ENCODE measurements around the gene DYNC2I2. TPM values are rescaled to one million over a fixed set of nuclear protein-coding genes. Genes with fewer than 3 reads are reported as not detected.

The DYNC2I2 gene
- total RNA-seq, 4 donors from 2014 or later = 71.9 to 103 (median 95.8) TPM

GRCh38 chr9:128617943-128618342 lies 38.7 kb downstream of the DYNC2I2 start:
- Histone ChIP-seq H3K36me3 (peaks cover 0 to 99% (median 0%) of the 10 kb centered on the region in 3 donors), H3K27ac (no peak overlapping the region), H3K4me3 (no peak overlapping the region), H3K4me1 (no peaks in the 10 kb centered on the region), H3K27me3 (no peaks in the 10 kb centered on the region), H3K9me3 (no peaks in the 10 kb centered on the region)
- no peak for DNase-seq
- TF ChIP-seq CTCF (IDR thresholded peaks at IDR 0.05) (no peak), POLR2A (IDR thresholded peaks at IDR 0.05) (no peak)

DNA sequence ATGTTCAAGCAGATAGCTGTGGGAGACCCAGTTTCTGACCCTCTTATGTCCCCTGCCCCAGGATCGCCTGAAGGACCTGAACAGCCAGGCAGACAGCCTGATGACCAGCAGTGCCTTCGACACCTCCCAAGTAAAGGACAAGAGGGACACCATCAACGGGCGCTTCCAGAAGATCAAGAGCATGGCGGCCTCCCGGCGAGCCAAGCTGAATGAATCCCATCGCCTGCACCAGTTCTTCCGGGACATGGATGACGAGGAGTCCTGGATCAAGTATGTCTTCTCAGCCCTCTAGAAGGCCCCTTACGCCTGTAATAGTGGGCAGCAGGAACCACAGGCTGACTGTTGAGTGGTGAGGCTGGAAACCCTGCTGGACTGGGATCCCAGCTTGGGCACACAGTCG lies 41.1 kb downstream of the DYNC2I2 start:
- H3K4me3 ChIP-seq = no peak overlapping the region
- H3K27ac ChIP-seq = no peak overlapping the region
- H3K36me3 ChIP-seq = peaks cover 0 to 100% (median 0%) of the 10 kb centered on the region in 3 donors
- H3K9me3 ChIP-seq = no peaks in the 10 kb centered on the region
- no peak for TF ChIP-seq CTCF (IDR thresholded peaks at IDR 0.05)
- TF ChIP-seq POLR2A (IDR thresholded peaks at IDR 0.05) = no peak
- no peaks in the 10 kb centered on the region for H3K4me1 ChIP-seq
- H3K27me3 ChIP-seq = no peaks in the 10 kb centered on the region
- DNase-seq = no peak

DNA sequence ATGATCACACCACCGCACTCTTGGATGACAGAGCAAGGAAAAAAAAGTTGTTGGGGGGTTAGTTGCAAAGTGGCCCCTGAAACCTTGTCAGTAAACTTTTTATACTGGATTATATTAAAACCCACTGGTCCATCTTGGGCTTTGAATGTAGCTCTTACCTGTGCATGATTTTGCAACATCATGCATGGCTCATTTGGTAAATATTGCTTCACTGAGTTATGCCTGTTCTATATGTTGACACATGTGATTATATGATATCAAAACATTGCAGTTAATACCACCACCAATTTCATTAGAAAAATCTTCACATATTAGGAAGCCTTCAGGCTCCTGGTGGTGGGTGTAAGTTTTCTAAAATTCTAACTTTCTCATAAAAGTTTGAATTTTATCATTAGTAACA lies 41.9 kb downstream of the DYNC2I2 start:
- peaks cover 0 to 100% (median 0%) of the 10 kb centered on the region in 3 donors for H3K36me3 ChIP-seq
- DNase-seq = no peak
- H3K9me3 ChIP-seq = no peaks in the 10 kb centered on the region
- H3K4me3 ChIP-seq = no peak overlapping the region
- H3K4me1 ChIP-seq = no peaks in the 10 kb centered on the region
- TF ChIP-seq CTCF (IDR thresholded peaks at IDR 0.05) (no peak), POLR2A (IDR thresholded peaks at IDR 0.05) (no peak)
- H3K27me3 ChIP-seq = no peaks in the 10 kb centered on the region
- no peak overlapping the region for H3K27ac ChIP-seq

DNA sequence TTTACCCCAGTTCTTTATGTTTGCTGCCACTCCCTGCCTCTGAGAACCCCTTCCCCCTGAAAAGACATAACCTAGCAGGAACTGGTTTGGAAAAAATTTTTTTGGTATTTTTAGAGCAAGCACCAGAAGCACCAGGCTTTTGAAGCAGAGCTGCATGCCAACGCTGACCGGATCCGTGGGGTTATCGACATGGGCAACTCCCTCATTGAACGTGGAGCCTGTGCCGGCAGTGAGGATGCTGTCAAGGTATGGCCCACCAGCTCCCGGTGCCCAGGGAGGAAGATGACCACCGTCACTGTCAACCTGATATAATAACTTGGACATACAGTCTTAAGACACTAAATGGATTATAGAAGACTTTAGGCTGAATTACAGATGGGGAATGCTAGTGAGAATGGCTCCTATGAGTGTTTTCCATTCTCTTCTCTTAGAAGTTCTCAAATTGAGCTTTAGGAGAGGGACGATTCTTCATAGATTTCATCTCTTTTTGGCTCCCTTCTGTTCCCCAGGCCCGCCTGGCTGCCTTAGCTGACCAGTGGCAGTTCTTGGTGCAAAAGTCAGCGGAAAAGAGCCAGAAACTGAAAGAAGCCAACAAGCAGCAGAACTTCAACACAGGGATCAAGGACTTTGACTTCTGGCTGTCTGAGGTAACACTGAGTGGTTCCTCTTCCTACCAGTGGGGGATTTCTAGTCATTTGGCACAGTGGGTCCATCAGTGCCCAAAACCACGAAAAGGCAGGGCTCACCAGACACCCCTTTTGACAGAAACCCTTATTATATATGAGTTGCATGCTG lies 44.9 kb downstream of the DYNC2I2 start:
- no peak for DNase-seq
- Histone ChIP-seq H3K9me3 (no peaks in the 10 kb centered on the region), H3K27me3 (no peaks in the 10 kb centered on the region), H3K4me1 (no peaks in the 10 kb centered on the region), H3K4me3 (no peak overlapping the region), H3K27ac (no peak overlapping the region), H3K36me3 (peaks cover 4 to 100% (median 6%) of the 10 kb centered on the region in 3 donors)
- TF ChIP-seq POLR2A (IDR thresholded peaks at IDR 0.05) = no peak
- TF ChIP-seq CTCF (IDR thresholded peaks at IDR 0.05) = no peak

GRCh38 chr9:128610897-128611296 lies 45.8 kb downstream of the DYNC2I2 start:
- H3K36me3 ChIP-seq = peaks cover 4 to 97% (median 6%) of the 10 kb centered on the region in 3 donors
- no peak overlapping the region for H3K4me3 ChIP-seq

More at GRCh38 chr9:128610897-128611296, 45.8 kb downstream of the DYNC2I2 start:
- H3K27ac ChIP-seq = no peak overlapping the region
- H3K9me3 ChIP-seq = no peaks in the 10 kb centered on the region
- TF ChIP-seq POLR2A (IDR thresholded peaks at IDR 0.05) (no peak), CTCF (IDR thresholded peaks at IDR 0.05) (no peak)
- no peaks in the 10 kb centered on the region for H3K27me3 ChIP-seq
- no peaks in the 10 kb centered on the region for H3K4me1 ChIP-seq
- no peak for DNase-seq
